Astrocyte (in vitro differentiated cells and primary cell): ENCODE data around the gene HEATR1. TPM values are rescaled to one million over a fixed set of nuclear protein-coding genes. Genes with fewer than 3 reads are reported as not detected.

Experiments used
- DNase-seq: peaks from one replicate; pipeline ENCODE4 v3.0.0-alpha.2; 2010; ENCODE audit warnings: low read depth
- FAIRE-seq: peaks from 2 replicates; lab custom pipeline; 2011; peaks lifted over from hg19 to GRCh38; lab: Jason Lieb, UNC
- H2AFZ ChIP-seq: 2 replicates; pipeline ENCODE4 v1.6.0; 2012; ENCODE audit warnings: low read depth, low read length, inconsistent platforms
- H3K27ac ChIP-seq: 2 replicates; pipeline ENCODE4 v1.5.1; 2011; ENCODE audit warnings: low read depth, low read length, inconsistent platforms
- H3K27me3 ChIP-seq: 2 replicates; pipeline ENCODE4 v1.6.0; 2011; ENCODE audit warnings: low read length, inconsistent platforms; ENCODE audit not compliant: insufficient read depth
- H3K36me3 ChIP-seq: 2 replicates; pipeline ENCODE4 v1.5.1; 2011; ENCODE audit warnings: low read length, inconsistent platforms; ENCODE audit not compliant: insufficient read depth
- H3K4me1 ChIP-seq: 2 replicates; pipeline ENCODE4 v1.5.1; 2011; ENCODE audit warnings: low read length, inconsistent platforms; ENCODE audit not compliant: insufficient read depth
- H3K4me2 ChIP-seq: 2 replicates; pipeline ENCODE4 v1.6.0; 2012; ENCODE audit warnings: low read length, inconsistent platforms
- H3K4me3 ChIP-seq: 2 replicates; pipeline ENCODE4 v1.5.1; 2011; ENCODE audit warnings: low read depth, mild to moderate bottlenecking, low read length, inconsistent platforms; ENCODE audit not compliant: insufficient read depth
- H3K79me2 ChIP-seq: 2 replicates; pipeline ENCODE4 v1.6.0; 2012; ENCODE audit warnings: mild to moderate bottlenecking, low read length, inconsistent platforms; ENCODE audit not compliant: insufficient read depth
- H3K9ac ChIP-seq: 2 replicates; pipeline ENCODE4 v1.6.0; 2012; ENCODE audit warnings: mild to moderate bottlenecking, low read length, inconsistent platforms
- H3K9me3 ChIP-seq: 2 replicates; pipeline ENCODE4 v1.5.1; 2012; ENCODE audit warnings: low read depth, mild to moderate bottlenecking, low read length, inconsistent platforms; ENCODE audit not compliant: insufficient read depth
- H4K20me1 ChIP-seq: 2 replicates; pipeline ENCODE4 v1.6.0; 2012; ENCODE audit warnings: low read length, inconsistent platforms; ENCODE audit not compliant: insufficient read depth
- H3K27ac Mint-ChIP-seq: one replicate; pipeline ENCODE4 v1.8.0; 2021; ENCODE audit warnings: mild to moderate bottlenecking, mixed read lengths; ENCODE audit not compliant: unreplicated experiment
- H3K27me3 Mint-ChIP-seq: one replicate; pipeline ENCODE4 v1.8.0; 2021; ENCODE audit warnings: low read depth, mixed read lengths; ENCODE audit not compliant: unreplicated experiment
- H3K36me3 Mint-ChIP-seq: one replicate; pipeline ENCODE4 v1.8.0; 2021; ENCODE audit warnings: low read depth, mixed read lengths; ENCODE audit not compliant: unreplicated experiment
- H3K4me1 Mint-ChIP-seq: one replicate; pipeline ENCODE4 v1.8.0; 2021; ENCODE audit warnings: low read depth, mixed read lengths; ENCODE audit not compliant: unreplicated experiment
- H3K4me3 Mint-ChIP-seq: one replicate; pipeline ENCODE4 v1.8.0; 2021; ENCODE audit warnings: mild to moderate bottlenecking, moderate library complexity, mixed read lengths; ENCODE audit not compliant: unreplicated experiment
- H3K9me3 Mint-ChIP-seq: one replicate; pipeline ENCODE4 v1.8.0; 2021; ENCODE audit warnings: mild to moderate bottlenecking, mixed read lengths; ENCODE audit not compliant: unreplicated experiment
- CTCF ChIP-seq: IDR thresholded peaks from 2 replicates; pipeline ENCODE4 v1.5.1; 2011; ENCODE audit warnings: low read depth, mild to moderate bottlenecking, inconsistent platforms, low read length, moderate library complexity; ENCODE audit not compliant: insufficient read depth
- EZH2 ChIP-seq: IDR thresholded peaks from 2 replicates; pipeline ENCODE4 v1.6.1; 2012; ENCODE audit warnings: mild to moderate bottlenecking, low read length, inconsistent platforms; ENCODE audit not compliant: insufficient read depth
- total RNA-seq: library from RNA; stranded (reverse); gene quantifications from 2 replicates; pipeline ENCODE4 v1.2.1, GENCODE V29; 2021

Gene HEATR1
- total RNA-seq, 1 donor from 2014 or later: 43.3 TPM

- Mint-ChIP-seq H3K9me3 (no peaks in the 10 kb centered on the region), H3K27me3 (peaks cover 3% of the 10 kb centered on the region), H3K4me3 (no peak overlapping the region), H3K27ac (no peak overlapping the region), H3K4me1 (no peaks in the 10 kb centered on the region), H3K36me3 (no peaks in the 10 kb centered on the region)
- no peak overlapping the region for H3K9ac ChIP-seq
- no peak for DNase-seq
- no peak overlapping the region for H3K27ac ChIP-seq
- H4K20me1 ChIP-seq: no peaks in the 10 kb centered on the region
- no peak overlapping the region for H2AFZ ChIP-seq
- H3K4me1 ChIP-seq: no peaks in the 10 kb centered on the region
- no peaks in the 10 kb centered on the region for H3K79me2 ChIP-seq
- no peaks in the 10 kb centered on the region for H3K27me3 ChIP-seq
- H3K4me2 ChIP-seq: no peak overlapping the region
- no peaks in the 10 kb centered on the region for H3K9me3 ChIP-seq
- FAIRE-seq: no peak
- H3K36me3 ChIP-seq: no peaks in the 10 kb centered on the region
- no peak overlapping the region for H3K4me3 ChIP-seq
- TF ChIP-seq CTCF (no peak), EZH2 (no peak)
These were observed 38.4 kb upstream of the HEATR1 start for GRCh38 chr1:236642763-236643162.

- no peak overlapping the region for H3K4me2 ChIP-seq
These were observed 35.4 kb upstream of the HEATR1 start for GRCh38 chr1:236639686-236640085.

More at GRCh38 chr1:236639686-236640085, 35.4 kb upstream of the HEATR1 start:
- H3K27me3 ChIP-seq: no peaks in the 10 kb centered on the region
- no peak overlapping the region for H3K4me3 Mint-ChIP-seq
- H3K9ac ChIP-seq: no peak overlapping the region
- H3K4me1 Mint-ChIP-seq: no peaks in the 10 kb centered on the region
- H2AFZ ChIP-seq: no peak overlapping the region
- H3K9me3 Mint-ChIP-seq: no peaks in the 10 kb centered on the region
- H3K36me3 Mint-ChIP-seq: no peaks in the 10 kb centered on the region
- H3K79me2 ChIP-seq: no peaks in the 10 kb centered on the region
- H3K9me3 ChIP-seq: no peaks in the 10 kb centered on the region
- no peak overlapping the region for H3K27ac Mint-ChIP-seq
- H3K27me3 Mint-ChIP-seq: peaks cover 13% of the 10 kb centered on the region
- no peak overlapping the region for H3K4me3 ChIP-seq
- H3K4me1 ChIP-seq: no peaks in the 10 kb centered on the region
- H4K20me1 ChIP-seq: no peaks in the 10 kb centered on the region
- FAIRE-seq (no peak), DNase-seq (no peak)
- H3K36me3 ChIP-seq: no peaks in the 10 kb centered on the region
- TF ChIP-seq CTCF: no peak
- no peak for TF ChIP-seq EZH2
- H3K27ac ChIP-seq: no peak overlapping the region
